WTC11 (cell line): Measurements from ENCODE around the gene SIM2. TPM values are rescaled to one million over a fixed set of nuclear protein-coding genes. Genes with fewer than 3 reads are reported as not detected.

ENCODE experiments used
- ATAC-seq: fragments of 200-7000 bp; cut with Tn5 transposase; 2 replicates; pipeline ENCODE4 v1.10.0; 2021; ENCODE audit warnings: mild to moderate bottlenecking, moderate library complexity
- CTCF ChIA-PET: fragments of 300-600 bp; sonication (Branson Sonifier 250); formaldehyde crosslinking; loops from one replicate; lab custom pipeline; 2021; ENCODE audit warnings: antibody characterized with exemption; lab: Charles Lee
- POLR2A ChIA-PET: fragments of 350-600 bp; sonication (Branson Sonifier 250); formaldehyde crosslinking; loops from one replicate; lab custom pipeline; 2021; ENCODE audit warnings: antibody characterized with exemption; lab: Charles Lee
- DNase-seq: peaks from one replicate; pipeline ENCODE4 v3.0.0; 2021; ENCODE audit warnings: low spot score
- H3K27ac Mint-ChIP-seq: 2 replicates; pipeline ENCODE4 v1.8.0; 2021; ENCODE audit warnings: mixed read lengths
- H3K27me3 Mint-ChIP-seq: 2 replicates; pipeline ENCODE4 v1.8.0; 2021; ENCODE audit warnings: low read depth, mild to moderate bottlenecking, moderate library complexity, mixed read lengths
- H3K36me3 Mint-ChIP-seq: 2 replicates; pipeline ENCODE4 v1.8.0; 2021; ENCODE audit warnings: mixed read lengths
- H3K4me1 Mint-ChIP-seq: 2 replicates; pipeline ENCODE4 v1.8.0; 2022; ENCODE audit warnings: mixed read lengths
- H3K4me3 Mint-ChIP-seq: 2 replicates; pipeline ENCODE4 v1.8.0; 2021; ENCODE audit warnings: mild to moderate bottlenecking, moderate library complexity, mixed read lengths
- H3K9me3 Mint-ChIP-seq: 2 replicates; pipeline ENCODE4 v1.8.0; 2021; ENCODE audit warnings: mixed read lengths
- AFF4 ChIP-seq: sonication (generic); formaldehyde crosslinking; IDR thresholded peaks from 2 replicates; pipeline ENCODE4 v1.8.1; 2023; ENCODE audit warnings: mild to moderate bottlenecking, missing genetic modification reagents, borderline replicate concordance
- ATF1 ChIP-seq: sonication (generic); formaldehyde crosslinking; IDR thresholded peaks from 2 replicates; pipeline ENCODE4 v1.8.1; 2023; ENCODE audit warnings: mild to moderate bottlenecking, moderate library complexity, missing genetic modification reagents
- CREM ChIP-seq: sonication (generic); formaldehyde crosslinking; IDR thresholded peaks from 2 replicates; pipeline ENCODE4 v1.8.1; 2022; ENCODE audit warnings: mild to moderate bottlenecking, missing genetic modification reagents, moderate library complexity
- ETV6 ChIP-seq: sonication (generic); formaldehyde crosslinking; IDR thresholded peaks from 2 replicates; pipeline ENCODE4 v1.8.1; 2022; ENCODE audit warnings: mild to moderate bottlenecking, missing genetic modification reagents
- NR1H2 ChIP-seq: sonication (generic); formaldehyde crosslinking; IDR thresholded peaks from 2 replicates; pipeline ENCODE4 v1.9.0; 2021; ENCODE audit warnings: mild to moderate bottlenecking, moderate library complexity, missing genetic modification reagents
- NR3C1 ChIP-seq: sonication (generic); formaldehyde crosslinking; conservative IDR thresholded peaks from 2 replicates; pipeline ENCODE4 v1.8.1; 2023; ENCODE audit warnings: low read depth, mild to moderate bottlenecking, missing genetic modification reagents
- RORB ChIP-seq: fragments of 250-450 bp; sonication (Bioruptor Pico); IDR thresholded peaks from 2 replicates; pipeline ENCODE4 v1.9.0; 2021; ENCODE audit warnings: mild to moderate bottlenecking
- SP1 ChIP-seq: sonication (generic); formaldehyde crosslinking; conservative IDR thresholded peaks from 2 replicates; pipeline ENCODE4 v1.8.1; 2022; ENCODE audit warnings: missing genetic modification reagents
- USF1 ChIP-seq: sonication (generic); formaldehyde crosslinking; IDR thresholded peaks from 2 replicates; pipeline ENCODE4 v1.8.0; 2022; ENCODE audit warnings: mild to moderate bottlenecking, missing genetic modification reagents
- ZNF317 ChIP-seq: sonication (generic); formaldehyde crosslinking; IDR thresholded peaks from 2 replicates; pipeline ENCODE4 v1.8.1; 2023; ENCODE audit warnings: low read depth, mild to moderate bottlenecking, moderate library complexity, missing genetic modification reagents, borderline replicate concordance
- ZNF396 ChIP-seq: fragments of 250-450 bp; sonication (Bioruptor Pico); IDR thresholded peaks from 2 replicates; pipeline ENCODE4 v1.8.0; 2021; ENCODE audit warnings: mild to moderate bottlenecking, moderate library complexity, borderline replicate concordance
- ZNF425 ChIP-seq: fragments of 250-450 bp; sonication (Bioruptor Pico); conservative IDR thresholded peaks from 2 replicates; pipeline ENCODE4 v1.9.0; 2021; ENCODE audit warnings: mild to moderate bottlenecking
- total RNA-seq: library from RNA; stranded (reverse); gene quantifications from 3 replicates; pipeline ENCODE4 v1.2.3, GENCODE V29; 2021
- TF ChIP-seq, protein P1 (sequence below): sonication (generic); formaldehyde crosslinking; IDR thresholded peaks from 2 replicates; pipeline ENCODE4 v1.8.1; 2023; ENCODE audit warnings: mild to moderate bottlenecking, missing genetic modification reagents, moderate library complexity
- TF ChIP-seq, protein P2 (sequence below): sonication (generic); formaldehyde crosslinking; conservative IDR thresholded peaks from 2 replicates; pipeline ENCODE4 v1.8.1; 2023; ENCODE audit warnings: mild to moderate bottlenecking, low read depth, missing genetic modification reagents, moderate library complexity
- TF ChIP-seq, protein P3 (sequence below): fragments of 250-450 bp; sonication (Bioruptor Pico); IDR thresholded peaks from 2 replicates; pipeline ENCODE4 v1.9.0; 2021; ENCODE audit warnings: mild to moderate bottlenecking

SIM2 gene
- total RNA-seq, 1 experiment from 2014 or later: 0.17 TPM

- TF ChIP-seq ZNF425 (CRISPR knock-in tag): no peak
These were observed 84.9 kb downstream of the SIM2 start (continued) for GRCh38 chr21:36783612-36784374.

GRCh38 chr21:36784947-36785346 is 86.0 kb downstream of the SIM2 start:
- H3K27ac Mint-ChIP-seq: no peak overlapping the region
- peaks cover 21% of the 10 kb centered on the region for H3K9me3 Mint-ChIP-seq
- TF ChIP-seq ATF1 (CRISPR knock-in tag): no peak
- TF ChIP-seq, protein P1, sequence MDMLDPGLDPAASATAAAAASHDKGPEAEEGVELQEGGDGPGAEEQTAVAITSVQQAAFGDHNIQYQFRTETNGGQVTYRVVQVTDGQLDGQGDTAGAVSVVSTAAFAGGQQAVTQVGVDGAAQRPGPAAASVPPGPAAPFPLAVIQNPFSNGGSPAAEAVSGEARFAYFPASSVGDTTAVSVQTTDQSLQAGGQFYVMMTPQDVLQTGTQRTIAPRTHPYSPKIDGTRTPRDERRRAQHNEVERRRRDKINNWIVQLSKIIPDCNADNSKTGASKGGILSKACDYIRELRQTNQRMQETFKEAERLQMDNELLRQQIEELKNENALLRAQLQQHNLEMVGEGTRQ (CRISPR knock-in tag): no peak
- no peak for TF ChIP-seq SP1 (CRISPR knock-in tag)
- TF ChIP-seq NR1H2 (CRISPR knock-in tag): no peak
- no peak for TF ChIP-seq CREM (CRISPR knock-in tag)
- no peak for TF ChIP-seq AFF4
- no peak for TF ChIP-seq ETV6 (CRISPR knock-in tag)
- TF ChIP-seq ZNF396 (CRISPR knock-in tag): no peak
- TF ChIP-seq ZNF317: no peak
- no peak for TF ChIP-seq NR3C1 (CRISPR knock-in tag)
- TF ChIP-seq RORB: no peak
- TF ChIP-seq, protein P2, sequence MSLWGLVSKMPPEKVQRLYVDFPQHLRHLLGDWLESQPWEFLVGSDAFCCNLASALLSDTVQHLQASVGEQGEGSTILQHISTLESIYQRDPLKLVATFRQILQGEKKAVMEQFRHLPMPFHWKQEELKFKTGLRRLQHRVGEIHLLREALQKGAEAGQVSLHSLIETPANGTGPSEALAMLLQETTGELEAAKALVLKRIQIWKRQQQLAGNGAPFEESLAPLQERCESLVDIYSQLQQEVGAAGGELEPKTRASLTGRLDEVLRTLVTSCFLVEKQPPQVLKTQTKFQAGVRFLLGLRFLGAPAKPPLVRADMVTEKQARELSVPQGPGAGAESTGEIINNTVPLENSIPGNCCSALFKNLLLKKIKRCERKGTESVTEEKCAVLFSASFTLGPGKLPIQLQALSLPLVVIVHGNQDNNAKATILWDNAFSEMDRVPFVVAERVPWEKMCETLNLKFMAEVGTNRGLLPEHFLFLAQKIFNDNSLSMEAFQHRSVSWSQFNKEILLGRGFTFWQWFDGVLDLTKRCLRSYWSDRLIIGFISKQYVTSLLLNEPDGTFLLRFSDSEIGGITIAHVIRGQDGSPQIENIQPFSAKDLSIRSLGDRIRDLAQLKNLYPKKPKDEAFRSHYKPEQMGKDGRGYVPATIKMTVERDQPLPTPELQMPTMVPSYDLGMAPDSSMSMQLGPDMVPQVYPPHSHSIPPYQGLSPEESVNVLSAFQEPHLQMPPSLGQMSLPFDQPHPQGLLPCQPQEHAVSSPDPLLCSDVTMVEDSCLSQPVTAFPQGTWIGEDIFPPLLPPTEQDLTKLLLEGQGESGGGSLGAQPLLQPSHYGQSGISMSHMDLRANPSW (CRISPR knock-in tag): no peak
- TF ChIP-seq USF1 (CRISPR knock-in tag): no peak
- TF ChIP-seq, protein P3, sequence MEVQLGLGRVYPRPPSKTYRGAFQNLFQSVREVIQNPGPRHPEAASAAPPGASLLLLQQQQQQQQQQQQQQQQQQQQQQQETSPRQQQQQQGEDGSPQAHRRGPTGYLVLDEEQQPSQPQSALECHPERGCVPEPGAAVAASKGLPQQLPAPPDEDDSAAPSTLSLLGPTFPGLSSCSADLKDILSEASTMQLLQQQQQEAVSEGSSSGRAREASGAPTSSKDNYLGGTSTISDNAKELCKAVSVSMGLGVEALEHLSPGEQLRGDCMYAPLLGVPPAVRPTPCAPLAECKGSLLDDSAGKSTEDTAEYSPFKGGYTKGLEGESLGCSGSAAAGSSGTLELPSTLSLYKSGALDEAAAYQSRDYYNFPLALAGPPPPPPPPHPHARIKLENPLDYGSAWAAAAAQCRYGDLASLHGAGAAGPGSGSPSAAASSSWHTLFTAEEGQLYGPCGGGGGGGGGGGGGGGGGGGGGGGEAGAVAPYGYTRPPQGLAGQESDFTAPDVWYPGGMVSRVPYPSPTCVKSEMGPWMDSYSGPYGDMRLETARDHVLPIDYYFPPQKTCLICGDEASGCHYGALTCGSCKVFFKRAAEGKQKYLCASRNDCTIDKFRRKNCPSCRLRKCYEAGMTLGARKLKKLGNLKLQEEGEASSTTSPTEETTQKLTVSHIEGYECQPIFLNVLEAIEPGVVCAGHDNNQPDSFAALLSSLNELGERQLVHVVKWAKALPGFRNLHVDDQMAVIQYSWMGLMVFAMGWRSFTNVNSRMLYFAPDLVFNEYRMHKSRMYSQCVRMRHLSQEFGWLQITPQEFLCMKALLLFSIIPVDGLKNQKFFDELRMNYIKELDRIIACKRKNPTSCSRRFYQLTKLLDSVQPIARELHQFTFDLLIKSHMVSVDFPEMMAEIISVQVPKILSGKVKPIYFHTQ (CRISPR knock-in tag): no peak
- H3K4me1 Mint-ChIP-seq: peaks cover 11% of the 10 kb centered on the region
- H3K4me3 Mint-ChIP-seq: no peak overlapping the region
- CTCF ChIA-PET: interaction anchor here (0.8 to 1.4 kb wide), 4 partner anchors 35 to 154 kb away, joined by 3 to 4 read pairs (median 3); no protein-coding TSS in a partner anchor
- no peak for DNase-seq
- H3K36me3 Mint-ChIP-seq: peaks cover 17% of the 10 kb centered on the region
- POLR2A ChIA-PET: no interaction called here
- H3K27me3 Mint-ChIP-seq: no peaks in the 10 kb centered on the region
- peak; percentile 20; the same call in 1 of the 2 replicates for ATAC-seq
